GM19372 (cell line): ENCODE measurements around the gene TRIM39.
"Not testable (repeated sequence)": the region's sequence is repeated elsewhere in the genome, so short reads cannot be mapped to it uniquely, and the experiment has no call there.

ENCODE experiments used
- ATAC-seq: cut with Tn5 transposase; IDR thresholded peaks from one replicate; pipeline ENCODE4 v1.9.1; 2021; ENCODE audit warnings: mild to moderate bottlenecking, low read depth, moderate library complexity; ENCODE audit not compliant: unreplicated experiment

The TRIM39 gene

GRCh38 chr6:30359276-30359675 lies 32.5 kb downstream of the TRIM39 start:
- no peak for ATAC-seq

DNA sequence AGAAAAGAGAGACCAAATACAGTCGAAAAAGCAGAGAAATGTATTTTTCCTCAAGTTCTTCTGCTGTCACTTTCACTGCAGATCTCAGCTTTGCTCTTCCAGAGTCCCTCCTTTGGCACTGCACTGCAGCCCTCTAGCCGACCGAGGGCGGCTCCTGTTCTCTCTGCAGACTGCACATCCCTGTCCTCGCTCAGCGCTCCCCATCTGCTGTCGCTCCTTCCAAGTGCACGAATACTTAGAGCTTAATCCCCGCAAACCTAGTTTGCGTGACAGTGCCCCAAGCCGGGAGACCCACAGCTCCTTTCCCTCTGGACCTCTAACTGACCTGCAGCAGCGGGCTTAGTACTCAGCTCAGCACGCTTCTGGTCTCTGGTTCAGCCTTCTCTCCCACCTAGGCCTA lies 33.4 kb downstream of the TRIM39 start:
- ATAC-seq = no peak

DNA sequence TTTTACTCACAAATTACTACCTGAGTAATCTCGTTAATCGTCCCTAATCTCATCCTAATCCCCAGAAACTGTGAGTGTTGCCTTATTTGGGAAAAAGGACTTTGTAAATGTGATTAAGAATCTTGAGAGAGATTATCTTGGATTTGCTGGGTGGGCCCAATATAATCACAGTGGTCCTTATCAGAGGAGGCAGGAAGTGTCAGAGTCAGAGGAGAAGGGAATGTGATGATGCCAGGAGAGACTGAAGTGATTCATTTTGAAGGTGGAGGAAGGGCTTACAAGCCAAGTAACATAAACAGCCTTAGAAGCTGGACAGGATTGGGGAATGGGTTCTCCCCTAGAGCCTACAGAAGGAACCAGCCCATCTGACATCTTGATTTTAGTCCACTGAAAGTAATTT lies 34.9 kb downstream of the TRIM39 start:
- ATAC-seq = no peak

DNA sequence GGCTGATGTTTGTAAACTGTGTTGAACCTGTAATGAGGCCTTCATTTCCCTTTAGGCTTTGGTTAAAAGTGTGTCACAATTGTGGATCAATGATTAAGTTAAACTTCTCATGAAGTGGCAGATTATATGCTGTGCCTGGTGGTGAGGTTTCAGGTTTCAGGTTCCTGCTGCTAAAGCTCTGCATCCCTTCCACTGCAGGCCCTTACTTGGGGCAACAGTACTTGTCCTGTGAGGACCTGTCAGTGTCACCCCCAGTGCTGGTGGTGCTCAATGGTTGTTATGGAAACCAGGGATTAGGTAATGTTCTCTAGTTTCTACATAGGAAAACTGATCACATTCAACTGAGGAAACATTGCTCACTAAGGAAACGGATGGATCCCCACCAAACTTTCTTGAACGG lies 36.7 kb downstream of the TRIM39 start:
- no peak for ATAC-seq

- ATAC-seq = no peak
Measured at GRCh38 chr6:30364591-30364990, 37.9 kb downstream of the TRIM39 start.

- not testable (repeated sequence) for ATAC-seq
Measured at GRCh38 chr6:30369280-30369679, 42.6 kb downstream of the TRIM39 start.

DNA sequence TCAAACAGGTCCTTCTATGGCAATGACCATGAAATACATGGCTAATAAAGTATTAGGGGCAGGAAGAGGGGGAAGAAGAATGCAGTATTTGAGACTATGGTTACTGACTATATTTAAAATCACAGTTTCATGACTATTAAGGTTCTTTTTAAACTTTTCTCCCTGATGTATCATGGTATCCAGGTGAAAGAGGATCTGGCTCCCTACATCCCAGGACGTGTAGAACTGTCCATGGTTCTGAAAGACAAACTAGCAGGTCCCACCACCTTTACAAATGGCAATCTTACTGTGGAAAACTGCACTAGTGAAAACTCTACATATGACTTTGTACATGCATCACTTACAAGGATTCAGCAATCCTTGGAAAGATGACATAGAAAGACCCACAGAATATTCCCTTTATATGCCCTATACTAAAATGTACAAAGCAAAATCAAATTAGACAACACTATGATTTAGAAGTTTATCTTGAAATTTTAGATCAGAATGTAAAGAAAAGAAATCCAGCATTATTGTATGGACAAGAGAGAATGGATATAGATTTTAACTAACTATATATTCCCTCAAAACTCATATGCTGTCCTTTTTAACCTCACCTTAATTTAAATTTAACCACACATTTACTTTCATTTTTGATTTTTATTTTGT lies 51.7 kb downstream of the TRIM39 start:
- no peak for ATAC-seq

DNA sequence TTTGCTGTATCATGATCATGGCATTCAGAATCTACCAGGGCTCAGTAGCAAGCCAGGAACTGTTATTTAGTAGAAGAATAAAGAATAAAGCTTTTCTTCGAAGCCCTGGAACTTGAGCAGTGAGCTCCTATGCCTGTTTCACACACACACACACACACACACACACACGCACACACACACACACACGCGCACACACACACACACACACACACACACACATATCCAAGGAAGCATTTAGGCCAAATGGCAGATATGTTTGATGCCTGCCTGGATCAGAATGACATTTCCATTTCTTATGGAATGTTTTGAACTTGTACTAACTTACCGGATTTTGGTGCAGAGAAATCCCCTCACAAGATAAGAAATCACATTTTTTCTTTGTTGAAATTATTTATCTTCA lies 53.7 kb downstream of the TRIM39 start:
- ATAC-seq = no peak

DNA sequence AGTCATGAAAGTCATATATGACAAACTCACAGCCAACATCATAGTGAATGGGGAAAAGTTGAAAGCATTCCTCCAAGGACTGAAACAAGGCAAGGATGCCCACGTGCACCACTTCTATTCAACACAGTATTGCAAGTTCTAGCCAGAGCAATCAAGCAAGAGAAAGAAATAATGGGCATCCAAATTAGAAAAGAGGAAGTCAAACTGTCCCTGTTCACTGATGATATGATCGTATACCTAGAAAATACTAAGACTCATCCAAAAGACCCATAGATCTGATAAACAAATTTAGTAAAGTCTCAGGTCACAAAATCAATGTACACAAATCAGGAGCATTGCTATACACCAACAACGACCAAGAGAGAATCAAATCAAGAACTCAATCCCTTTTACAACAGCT lies 59.4 kb downstream of the TRIM39 start:
- no peak for ATAC-seq

DNA sequence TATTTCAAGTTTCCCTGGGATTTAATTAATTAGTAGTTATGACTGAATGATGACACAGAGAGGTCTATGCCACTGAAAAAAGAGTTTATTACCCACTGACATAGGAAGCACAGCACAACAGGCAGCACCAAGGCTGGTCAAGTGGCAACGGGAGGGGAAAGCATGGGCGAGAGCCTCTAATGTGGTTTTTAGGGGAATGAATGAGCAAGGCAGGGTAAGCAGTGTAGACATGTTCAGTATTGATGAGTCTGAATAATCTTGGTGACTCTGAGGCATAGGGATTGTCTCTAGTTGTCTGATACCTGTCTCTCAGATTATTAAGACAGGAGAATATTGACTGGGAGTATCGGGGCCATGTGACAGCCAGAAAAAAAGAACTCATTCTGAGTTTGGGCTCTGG lies 64.5 kb downstream of the TRIM39 start:
- ATAC-seq = no peak
